COR-L47 (cell line): ENCODE data around the gene BSN.

Experiments
- DNase-seq: peaks from one replicate; lab custom pipeline; 2025; lab: John Stamatoyannopoulos, UW

BSN gene

GRCh38 chr3:49602877-49603411, 48.7 kb downstream of the BSN start:
- no peak for DNase-seq

GRCh38 chr3:49606427-49606826, 52.1 kb downstream of the BSN start:
- no peak for DNase-seq

- DNase-seq: no peak
Observed at GRCh38 chr3:49607105-49607591, 52.9 kb downstream of the BSN start.

GRCh38 chr3:49607796-49608195, 53.5 kb downstream of the BSN start:
- no peak for DNase-seq

GRCh38 chr3:49609314-49609713, 55.0 kb downstream of the BSN start:
- DNase-seq: no peak

- no peak for DNase-seq
Observed at GRCh38 chr3:49609815-49610214, 55.5 kb downstream of the BSN start.

- no peak for DNase-seq
Observed at GRCh38 chr3:49610666-49611280, 56.5 kb downstream of the BSN start.

GRCh38 chr3:49611291-49611690, 57.0 kb downstream of the BSN start:
- DNase-seq: no peak

- no peak for DNase-seq
Observed at GRCh38 chr3:49611719-49612118, 57.4 kb downstream of the BSN start.

- no peak for DNase-seq
Observed at GRCh38 chr3:49614936-49615335, 60.7 kb downstream of the BSN start.

GRCh38 chr3:49616061-49616460, 61.8 kb downstream of the BSN start:
- no peak for DNase-seq

- DNase-seq: no peak
Observed at GRCh38 chr3:49616491-49616941, 62.2 kb downstream of the BSN start.

GRCh38 chr3:49617390-49618013, 63.2 kb downstream of the BSN start:
- DNase-seq: no peak

- DNase-seq: no peak
Observed at GRCh38 chr3:49618412-49618811, 64.1 kb downstream of the BSN start.

- no peak for DNase-seq
Observed at GRCh38 chr3:49619649-49620048, 65.4 kb downstream of the BSN start.

GRCh38 chr3:49620728-49621127, 66.5 kb downstream of the BSN start:
- DNase-seq: no peak

GRCh38 chr3:49623071-49623470, 68.8 kb downstream of the BSN start:
- DNase-seq: no peak

- DNase-seq: no peak
Observed at GRCh38 chr3:49625071-49625470, 70.8 kb downstream of the BSN start.

GRCh38 chr3:49626101-49626581, 71.9 kb downstream of the BSN start:
- no peak for DNase-seq

- DNase-seq: no peak
Observed at GRCh38 chr3:49626796-49627195, 72.5 kb downstream of the BSN start.

- DNase-seq: no peak
Observed at GRCh38 chr3:49627634-49628033, 73.4 kb downstream of the BSN start.

GRCh38 chr3:49628249-49628648, 74.0 kb downstream of the BSN start:
- DNase-seq: no peak

GRCh38 chr3:49629451-49629850, 75.2 kb downstream of the BSN start:
- DNase-seq: no peak
